HuH-7.5 (cell line): ENCODE data around the gene ZC3H12A.

Experiments used
- DNase-seq: peaks from one replicate; pipeline ENCODE4 v3.0.0; 2011; ENCODE audit warnings: low spot score

Gene ZC3H12A

GRCh38 chr1:37455516-37455915 lies 18.9 kb upstream of the ZC3H12A start:
- no peak for DNase-seq

- DNase-seq: no peak
Observed at GRCh38 chr1:37456614-37457013, 17.8 kb upstream of the ZC3H12A start.

- no peak for DNase-seq
Observed at GRCh38 chr1:37458551-37458950, 15.8 kb upstream of the ZC3H12A start.

- no peak for DNase-seq
Observed at GRCh38 chr1:37461698-37462436, 12.5 kb upstream of the ZC3H12A start.

- no peak for DNase-seq
Observed at GRCh38 chr1:37464443-37464842, 9.9 kb upstream of the ZC3H12A start.

- no peak for DNase-seq
Observed at GRCh38 chr1:37465593-37466517, 8.5 kb upstream of the ZC3H12A start.

GRCh38 chr1:37468037-37468436 lies 6.3 kb upstream of the ZC3H12A start:
- DNase-seq: no peak

- no peak for DNase-seq
Observed at GRCh38 chr1:37469386-37469785, 5.0 kb upstream of the ZC3H12A start.

- peak; percentile 71 for DNase-seq
Observed at GRCh38 chr1:37471345-37472231, 2.8 kb upstream of the ZC3H12A start.

GRCh38 chr1:37472281-37472680 lies 2.1 kb upstream of the ZC3H12A start:
- no peak for DNase-seq

- DNase-seq: no peak
Observed at GRCh38 chr1:37472994-37473393, 1.4 kb upstream of the ZC3H12A start.

- DNase-seq: no peak
Observed at GRCh38 chr1:37473431-37474045, 842 bp upstream of the ZC3H12A start.

GRCh38 chr1:37474697-37475379 lies 458 bp downstream of the ZC3H12A start:
- DNase-seq: no peak

GRCh38 chr1:37475380-37476086 lies 1.2 kb downstream of the ZC3H12A start:
- no peak for DNase-seq

GRCh38 chr1:37476087-37476452 lies 1.7 kb downstream of the ZC3H12A start:
- no peak for DNase-seq

- no peak for DNase-seq
Observed at GRCh38 chr1:37476460-37477197, 2.2 kb downstream of the ZC3H12A start.

GRCh38 chr1:37477198-37477931 lies 3.0 kb downstream of the ZC3H12A start:
- no peak for DNase-seq

- DNase-seq: no peak
Observed at GRCh38 chr1:37477946-37478345, 3.6 kb downstream of the ZC3H12A start.

GRCh38 chr1:37478451-37478881 lies 4.1 kb downstream of the ZC3H12A start:
- no peak for DNase-seq
